ENCODE results near the gene IGSF9B. TPM values are rescaled to one million over a fixed set of nuclear protein-coding genes. Genes with fewer than 3 reads are reported as not detected.

IGSF9B gene
- polyA plus RNA-seq, 1 donor (not counting 4 experiments of a cell fraction or from before 2014, with no cell fraction given), result 0.66 TPM

DNA sequence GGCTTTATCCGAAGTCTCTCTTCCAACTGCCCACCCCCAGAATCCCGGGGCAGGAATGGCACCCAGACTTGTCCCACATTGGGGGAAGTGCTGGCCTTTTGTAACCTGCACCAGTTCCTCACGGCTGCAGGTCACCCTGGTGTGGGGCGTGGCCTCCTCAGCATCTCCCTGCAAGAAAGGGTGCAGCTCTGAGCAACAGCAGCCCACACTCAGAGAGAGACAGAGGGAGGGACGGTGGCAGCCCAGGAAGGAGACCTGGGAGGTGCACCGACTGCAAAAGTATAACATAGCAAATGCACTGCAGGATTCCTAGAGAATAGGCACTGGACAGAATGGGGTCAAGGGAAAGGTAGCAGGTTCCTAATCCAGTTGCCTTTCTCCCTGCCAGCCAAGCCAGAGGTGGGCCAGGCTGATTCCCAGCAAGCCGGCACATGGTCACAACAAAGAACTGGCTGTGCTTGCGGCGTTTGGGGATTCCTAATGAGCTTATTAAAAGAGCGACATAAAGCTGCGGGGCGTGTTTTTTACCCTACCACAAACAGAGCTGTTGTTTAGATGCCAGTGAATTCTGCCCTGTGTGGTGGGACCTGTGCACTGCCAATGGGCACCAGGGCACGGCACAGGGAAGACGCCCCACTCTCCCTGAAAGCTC lies 18.2 kb upstream of the IGSF9B start:
- DNase-seq (ENCODE audit: low read depth, low spot score) (no peak), FAIRE-seq (no peak)
- H3K4me1 ChIP-seq (ENCODE audit: control insufficient read depth, extremely low read depth, insufficient read depth, low read length), result no peaks in the 10 kb centered on the region
- H3K9me3 ChIP-seq (ENCODE audit: control insufficient read depth, low read depth, low read length), result no peaks in the 10 kb centered on the region
- H4K20me1 ChIP-seq (ENCODE audit: control insufficient read depth, extremely low read depth, insufficient read depth, low read length), result no peaks in the 10 kb centered on the region
- no peak overlapping the region for H3K4me3 ChIP-seq (ENCODE audit: control insufficient read depth in 2 of 3, extremely low read depth in 1 of 3, insufficient read depth in 2 of 3, low read depth in 1 of 3, low read length in 3 of 3)
- no peak overlapping the region for H2AFZ ChIP-seq (ENCODE audit: control insufficient read depth, low read length)
- TF ChIP-seq, protein P1, sequence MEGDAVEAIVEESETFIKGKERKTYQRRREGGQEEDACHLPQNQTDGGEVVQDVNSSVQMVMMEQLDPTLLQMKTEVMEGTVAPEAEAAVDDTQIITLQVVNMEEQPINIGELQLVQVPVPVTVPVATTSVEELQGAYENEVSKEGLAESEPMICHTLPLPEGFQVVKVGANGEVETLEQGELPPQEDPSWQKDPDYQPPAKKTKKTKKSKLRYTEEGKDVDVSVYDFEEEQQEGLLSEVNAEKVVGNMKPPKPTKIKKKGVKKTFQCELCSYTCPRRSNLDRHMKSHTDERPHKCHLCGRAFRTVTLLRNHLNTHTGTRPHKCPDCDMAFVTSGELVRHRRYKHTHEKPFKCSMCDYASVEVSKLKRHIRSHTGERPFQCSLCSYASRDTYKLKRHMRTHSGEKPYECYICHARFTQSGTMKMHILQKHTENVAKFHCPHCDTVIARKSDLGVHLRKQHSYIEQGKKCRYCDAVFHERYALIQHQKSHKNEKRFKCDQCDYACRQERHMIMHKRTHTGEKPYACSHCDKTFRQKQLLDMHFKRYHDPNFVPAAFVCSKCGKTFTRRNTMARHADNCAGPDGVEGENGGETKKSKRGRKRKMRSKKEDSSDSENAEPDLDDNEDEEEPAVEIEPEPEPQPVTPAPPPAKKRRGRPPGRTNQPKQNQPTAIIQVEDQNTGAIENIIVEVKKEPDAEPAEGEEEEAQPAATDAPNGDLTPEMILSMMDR (optimal IDR thresholded peaks at IDR 0.05 in 1 of 3, IDR thresholded peaks at IDR 0.05 in 1 of 3, conservative IDR thresholded peaks at IDR 0.05 in 1 of 3; ENCODE audit: extremely low read depth in 1 of 3, insufficient read depth in 2 of 3, low read length in 3 of 3), result no peak
- no peak for TF ChIP-seq EZH2 (IDR thresholded peaks at IDR 0.05; ENCODE audit: low read length)
- no peak overlapping the region for H3K27ac ChIP-seq (ENCODE audit: control insufficient read depth, insufficient read depth, low read length)
- no peaks in the 10 kb centered on the region for H3K9me1 ChIP-seq (ENCODE audit: control insufficient read depth, extremely low read depth, insufficient read depth, low read length)
- no peak overlapping the region for H3K9ac ChIP-seq (ENCODE audit: control insufficient read depth, extremely low read depth, insufficient read depth, low read length)
- H3K36me3 ChIP-seq (ENCODE audit: control insufficient read depth in 2 of 2, extremely low read depth in 1 of 2, insufficient read depth in 2 of 2, low read length in 2 of 2), result no peaks in the 10 kb centered on the region
- dilution Hi-C loops (cut with MboI; ENCODE audit: extremely low pct_ligation_motif_present, low sequenced_read_pairs), result no loop called here
- no peaks in the 10 kb centered on the region for H3K79me2 ChIP-seq (ENCODE audit: control insufficient read depth, insufficient read depth, low read length)
- H3K27me3 ChIP-seq (ENCODE audit: control insufficient read depth, extremely low read depth, insufficient read depth, low read length), result peaks cover 28% of the 10 kb centered on the region
- no peak overlapping the region for H3K4me2 ChIP-seq (ENCODE audit: control insufficient read depth, extremely low read depth, insufficient read depth, low read depth, low read length)

DNA sequence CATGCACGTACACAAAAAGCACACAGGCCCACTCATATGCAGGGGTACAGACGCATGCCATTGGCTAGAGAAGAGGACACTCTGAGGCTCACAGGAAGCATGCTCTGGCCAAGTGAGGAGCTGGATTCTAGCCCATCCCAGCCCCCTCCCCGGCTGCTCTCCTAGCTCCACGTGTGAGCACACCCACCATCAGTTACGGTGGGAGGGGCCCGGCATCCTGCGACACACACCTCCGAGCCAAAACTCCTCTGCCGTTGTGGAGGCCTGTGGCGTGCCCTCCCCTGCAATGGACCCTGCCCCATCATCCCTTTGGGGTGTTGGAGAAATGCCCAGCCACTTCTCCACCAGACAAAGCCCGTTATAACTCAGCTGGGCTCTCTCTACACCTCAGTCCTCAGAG lies 15.1 kb upstream of the IGSF9B start:
- Histone ChIP-seq H3K27me3 (ENCODE audit: control insufficient read depth, extremely low read depth, insufficient read depth, low read length) (peaks cover 28% of the 10 kb centered on the region), H3K9me3 (ENCODE audit: control insufficient read depth, low read depth, low read length) (no peaks in the 10 kb centered on the region), H3K9me1 (ENCODE audit: control insufficient read depth, extremely low read depth, insufficient read depth, low read length) (no peaks in the 10 kb centered on the region), H4K20me1 (ENCODE audit: control insufficient read depth, extremely low read depth, insufficient read depth, low read length) (no peaks in the 10 kb centered on the region), H3K4me2 (ENCODE audit: control insufficient read depth, extremely low read depth, insufficient read depth, low read depth, low read length) (no peak overlapping the region), H3K9ac (ENCODE audit: control insufficient read depth, extremely low read depth, insufficient read depth, low read length) (no peak overlapping the region), H3K4me1 (ENCODE audit: control insufficient read depth, extremely low read depth, insufficient read depth, low read length) (no peaks in the 10 kb centered on the region), H2AFZ (ENCODE audit: control insufficient read depth, low read length) (no peak overlapping the region), H3K27ac (ENCODE audit: control insufficient read depth, insufficient read depth, low read length) (no peak overlapping the region), H3K79me2 (ENCODE audit: control insufficient read depth, insufficient read depth, low read length) (no peaks in the 10 kb centered on the region), H3K4me3 (ENCODE audit: control insufficient read depth in 2 of 3, extremely low read depth in 1 of 3, insufficient read depth in 2 of 3, low read depth in 1 of 3, low read length in 3 of 3) (no peak overlapping the region), H3K36me3 (ENCODE audit: control insufficient read depth in 2 of 2, extremely low read depth in 1 of 2, insufficient read depth in 2 of 2, low read length in 2 of 2) (no peaks in the 10 kb centered on the region)
- TF ChIP-seq EZH2 (IDR thresholded peaks at IDR 0.05; ENCODE audit: low read length), result no peak
- TF ChIP-seq, protein P1 (optimal IDR thresholded peaks at IDR 0.05 in 1 of 3, IDR thresholded peaks at IDR 0.05 in 1 of 3, conservative IDR thresholded peaks at IDR 0.05 in 1 of 3; ENCODE audit: extremely low read depth in 1 of 3, insufficient read depth in 2 of 3, low read length in 3 of 3), result no peak
- no peak for DNase-seq (ENCODE audit: low read depth, low spot score)
- no peak for FAIRE-seq
- dilution Hi-C loops (cut with MboI; ENCODE audit: extremely low pct_ligation_motif_present, low sequenced_read_pairs), result no loop called here

Measured in keratinocyte (primary cell).